Smooth muscle cell (in vitro differentiated cells): Measurements from ENCODE around the gene CREB3L4. TPM values are rescaled to one million over a fixed set of nuclear protein-coding genes. Genes with fewer than 3 reads are reported as not detected.

Source experiments
- DNase-seq: peaks from one replicate; lab custom pipeline; 2025; ENCODE audit not compliant: unreplicated experiment; lab: John Stamatoyannopoulos, UW
- H2AFZ ChIP-seq: fragments of 200-600 bp; sonication (generic); 2 replicates; pipeline ENCODE4 v1.6.0; 2016; ENCODE audit warnings: antibody characterized with exemption, low read depth, mild to moderate bottlenecking
- H3F3A ChIP-seq: fragments of 200-600 bp; sonication (generic); 2 replicates; pipeline ENCODE4 v1.6.0; 2017; ENCODE audit warnings: antibody characterized with exemption, low read depth
- H3K27ac ChIP-seq: fragments of 200-600 bp; sonication (generic); 2 replicates; pipeline ENCODE4 v1.5.1; 2016; ENCODE audit warnings: low read depth, mild to moderate bottlenecking
- H3K27me3 ChIP-seq: fragments of 200-600 bp; sonication (generic); 2 replicates; pipeline ENCODE4 v1.6.1; 2016; ENCODE audit warnings: low read depth, mild to moderate bottlenecking
- H3K36me3 ChIP-seq: fragments of 200-600 bp; sonication (generic); 2 replicates; pipeline ENCODE4 v1.5.1; 2016; ENCODE audit warnings: low read depth
- H3K4me1 ChIP-seq: fragments of 200-600 bp; sonication (generic); 2 replicates; pipeline ENCODE4 v1.5.1; 2016; ENCODE audit warnings: low read depth
- H3K4me2 ChIP-seq: fragments of 200-600 bp; sonication (generic); 2 replicates; pipeline ENCODE4 v1.6.0; 2016; ENCODE audit warnings: mild to moderate bottlenecking
- H3K4me3 ChIP-seq: fragments of 200-600 bp; sonication (generic); 2 replicates; pipeline ENCODE4 v1.5.1; 2016; ENCODE audit warnings: mild to moderate bottlenecking
- H3K79me2 ChIP-seq: fragments of 200-600 bp; sonication (generic); 2 replicates; pipeline ENCODE4 v1.6.0; 2016; ENCODE audit warnings: low read depth, mild to moderate bottlenecking
- H3K9ac ChIP-seq: fragments of 200-600 bp; sonication (generic); 2 replicates; pipeline ENCODE4 v1.6.0; 2016; ENCODE audit warnings: low read depth
- H3K9me3 ChIP-seq: fragments of 200-600 bp; sonication (generic); replicated peaks from 2 replicates; pipeline ENCODE4 v1.5.1; 2016; ENCODE audit warnings: low read depth
- H4K20me1 ChIP-seq: fragments of 200-600 bp; sonication (generic); 2 replicates; pipeline ENCODE4 v1.6.0; 2016; ENCODE audit warnings: low read depth
- WGBS: methylation state at CpG from one replicate; pipeline ENCODE4 v1.1.7; 2016; ENCODE audit warnings: low lambda C conversion rate; 5-methylcytosine and 5-hydroxymethylcytosine counted together
- polyA plus RNA-seq: library from polyadenylated mRNA; unstranded; fragments of >200 nt; fragmentation: Nextera tagmentation; extraction: Ambion mirVana; gene quantifications from 2 replicates; pipeline ENCODE4 v1.2.1, GENCODE V29; 2016
- total RNA-seq: library from RNA; depleted of rRNA; stranded (reverse); fragments of >200 nt; gene quantifications from 2 replicates; pipeline ENCODE4 v1.2.3, GENCODE V29; 2014
- TF ChIP-seq, protein P1 (sequence below): fragments of 200-600 bp; sonication (generic); IDR thresholded peaks from 2 replicates; pipeline ENCODE4 v1.5.1; 2017; ENCODE audit warnings: borderline replicate concordance, mild to moderate bottlenecking, antibody characterized with exemption; ENCODE audit not compliant: insufficient read depth, poor library complexity, severe bottlenecking

CREB3L4 gene
- total and polyA plus RNA-seq, 2 experiments from 2014 or later, result 9.0 to 14.9 TPM

DNA sequence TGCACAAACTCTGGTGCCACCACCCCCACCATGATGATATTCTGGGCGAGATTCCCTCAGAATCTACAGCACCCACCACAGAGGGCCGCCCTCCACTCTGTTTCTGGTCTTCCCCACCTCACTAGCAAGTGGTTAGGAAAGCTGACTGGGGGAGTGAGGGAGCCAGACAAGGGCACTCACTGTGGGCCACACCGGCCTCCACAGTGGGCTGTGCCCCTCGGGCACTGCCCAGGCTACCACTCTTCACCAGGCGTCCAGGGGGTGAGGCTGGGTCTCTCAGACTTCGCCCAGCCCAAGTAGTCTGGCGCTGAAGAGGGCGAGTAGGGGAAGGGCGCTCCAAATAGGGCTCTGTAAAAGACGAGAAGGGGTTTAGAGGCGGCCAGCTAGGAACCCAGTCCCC lies 33.7 kb upstream of the CREB3L4 start:
- no peak for DNase-seq
- no peaks in the 10 kb centered on the region for H3K9me3 ChIP-seq
- TF ChIP-seq, protein P1, sequence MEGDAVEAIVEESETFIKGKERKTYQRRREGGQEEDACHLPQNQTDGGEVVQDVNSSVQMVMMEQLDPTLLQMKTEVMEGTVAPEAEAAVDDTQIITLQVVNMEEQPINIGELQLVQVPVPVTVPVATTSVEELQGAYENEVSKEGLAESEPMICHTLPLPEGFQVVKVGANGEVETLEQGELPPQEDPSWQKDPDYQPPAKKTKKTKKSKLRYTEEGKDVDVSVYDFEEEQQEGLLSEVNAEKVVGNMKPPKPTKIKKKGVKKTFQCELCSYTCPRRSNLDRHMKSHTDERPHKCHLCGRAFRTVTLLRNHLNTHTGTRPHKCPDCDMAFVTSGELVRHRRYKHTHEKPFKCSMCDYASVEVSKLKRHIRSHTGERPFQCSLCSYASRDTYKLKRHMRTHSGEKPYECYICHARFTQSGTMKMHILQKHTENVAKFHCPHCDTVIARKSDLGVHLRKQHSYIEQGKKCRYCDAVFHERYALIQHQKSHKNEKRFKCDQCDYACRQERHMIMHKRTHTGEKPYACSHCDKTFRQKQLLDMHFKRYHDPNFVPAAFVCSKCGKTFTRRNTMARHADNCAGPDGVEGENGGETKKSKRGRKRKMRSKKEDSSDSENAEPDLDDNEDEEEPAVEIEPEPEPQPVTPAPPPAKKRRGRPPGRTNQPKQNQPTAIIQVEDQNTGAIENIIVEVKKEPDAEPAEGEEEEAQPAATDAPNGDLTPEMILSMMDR, result no peak
- no peak overlapping the region for H3K9ac ChIP-seq
- no peak overlapping the region for H3K4me2 ChIP-seq
- no peaks in the 10 kb centered on the region for H3K79me2 ChIP-seq
- no peak overlapping the region for H3K4me3 ChIP-seq
- H3K27ac ChIP-seq, result no peak overlapping the region
- H3K4me1 ChIP-seq, result no peaks in the 10 kb centered on the region
- H4K20me1 ChIP-seq, result no peaks in the 10 kb centered on the region
- 98% methylated on average over 11 of the region's 11 CpGs for WGBS
- no peaks in the 10 kb centered on the region for H3K36me3 ChIP-seq
- H3F3A ChIP-seq, result no peaks in the 10 kb centered on the region
- no peaks in the 10 kb centered on the region for H3K27me3 ChIP-seq
- no peak overlapping the region for H2AFZ ChIP-seq

DNA sequence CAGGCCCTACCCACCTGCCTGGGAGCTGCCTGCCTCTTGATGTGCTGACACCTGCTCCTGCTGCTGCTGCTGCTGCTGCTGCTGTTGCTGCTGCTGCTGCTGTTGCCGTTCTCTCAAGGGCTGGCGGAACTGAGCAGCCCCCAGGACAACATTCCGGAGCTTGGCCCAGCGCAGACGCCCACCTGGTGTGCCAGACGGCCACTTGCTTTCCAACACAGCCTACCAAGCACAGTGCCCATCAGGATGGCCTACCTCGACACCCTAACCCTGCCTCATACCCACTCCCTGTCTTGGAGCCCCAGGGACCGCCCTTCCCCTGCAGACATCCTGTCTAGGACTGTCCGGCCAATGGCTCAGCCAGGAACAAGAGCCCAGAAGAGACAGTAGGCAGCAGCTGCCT lies 33.0 kb upstream of the CREB3L4 start:
- Histone ChIP-seq H3K9ac (no peak overlapping the region), H3K4me1 (no peaks in the 10 kb centered on the region), H2AFZ (no peak overlapping the region), H3K4me3 (no peak overlapping the region), H3K79me2 (no peaks in the 10 kb centered on the region), H4K20me1 (no peaks in the 10 kb centered on the region), H3F3A (no peaks in the 10 kb centered on the region), H3K27ac (no peak overlapping the region), H3K4me2 (no peak overlapping the region), H3K9me3 (no peaks in the 10 kb centered on the region), H3K27me3 (no peaks in the 10 kb centered on the region), H3K36me3 (no peaks in the 10 kb centered on the region)
- TF ChIP-seq, protein P1, result no peak
- 95% methylated on average over 9 of the region's 9 CpGs for WGBS
- no peak for DNase-seq

- no peak overlapping the region for H3K9ac ChIP-seq
- TF ChIP-seq, protein P1, result no peak
- H3F3A ChIP-seq, result no peaks in the 10 kb centered on the region
- no peak overlapping the region for H3K27ac ChIP-seq
- no peaks in the 10 kb centered on the region for H3K27me3 ChIP-seq
- H2AFZ ChIP-seq, result no peak overlapping the region
- no peaks in the 10 kb centered on the region for H4K20me1 ChIP-seq
- H3K4me1 ChIP-seq, result no peaks in the 10 kb centered on the region
- no peak overlapping the region for H3K4me2 ChIP-seq
- H3K36me3 ChIP-seq, result no peaks in the 10 kb centered on the region
- no peak for DNase-seq
- WGBS, result 98% methylated on average over 12 of the region's 12 CpGs
- H3K79me2 ChIP-seq, result no peaks in the 10 kb centered on the region
- H3K9me3 ChIP-seq, result no peaks in the 10 kb centered on the region
- H3K4me3 ChIP-seq, result no peak overlapping the region
These were observed 31.5 kb upstream of the CREB3L4 start for GRCh38 chr1:153936011-153936802.

DNA sequence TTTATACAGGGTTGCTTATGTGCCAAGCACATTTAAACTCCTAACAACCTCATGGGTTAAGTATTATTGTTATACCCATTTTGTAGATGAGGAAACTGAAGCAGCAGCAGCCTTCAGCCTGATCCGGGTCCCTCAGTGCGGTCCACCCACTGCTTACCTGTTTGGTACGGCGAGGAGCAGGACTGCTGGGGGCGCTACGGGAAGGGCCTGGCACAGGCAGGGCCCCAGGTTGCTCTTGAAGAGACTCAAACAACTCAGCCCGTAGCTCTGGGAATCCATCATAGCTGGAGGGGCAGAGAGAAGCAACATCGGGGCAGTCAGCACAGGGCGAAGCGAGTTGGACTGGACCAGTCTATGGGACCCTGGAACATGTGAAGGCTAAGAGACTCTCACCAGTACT lies 30.4 kb upstream of the CREB3L4 start:
- TF ChIP-seq, protein P1, result no peak
- H2AFZ ChIP-seq, result no peak overlapping the region
- no peaks in the 10 kb centered on the region for H4K20me1 ChIP-seq
- no peak overlapping the region for H3K4me2 ChIP-seq
- no peaks in the 10 kb centered on the region for H3K36me3 ChIP-seq
- H3K9ac ChIP-seq, result no peak overlapping the region
- H3K4me1 ChIP-seq, result no peaks in the 10 kb centered on the region
- no peaks in the 10 kb centered on the region for H3K79me2 ChIP-seq
- H3K9me3 ChIP-seq, result no peaks in the 10 kb centered on the region
- no peak for DNase-seq
- H3K27ac ChIP-seq, result no peak overlapping the region
- no peaks in the 10 kb centered on the region for H3F3A ChIP-seq
- no peak overlapping the region for H3K4me3 ChIP-seq
- WGBS, result 97% methylated on average over 10 of the region's 10 CpGs
- H3K27me3 ChIP-seq, result no peaks in the 10 kb centered on the region
